Activated T-cell treated with anti-CD3 and anti-CD28 coated beads for 24 hours (primary cell): ENCODE data around the gene FUT7.
A peak's percentile ranks its signal among the peaks of the same experiment; 100 is the strongest.
"Not testable (repeated sequence)": the region's sequence is repeated elsewhere in the genome, so short reads cannot be mapped to it uniquely, and the experiment has no call there.

Experiments
- DNase-seq: peaks from one replicate; pipeline ENCODE4 v3.0.0-alpha.2; 2020; ENCODE audit warnings: low read depth

The FUT7 gene

DNA sequence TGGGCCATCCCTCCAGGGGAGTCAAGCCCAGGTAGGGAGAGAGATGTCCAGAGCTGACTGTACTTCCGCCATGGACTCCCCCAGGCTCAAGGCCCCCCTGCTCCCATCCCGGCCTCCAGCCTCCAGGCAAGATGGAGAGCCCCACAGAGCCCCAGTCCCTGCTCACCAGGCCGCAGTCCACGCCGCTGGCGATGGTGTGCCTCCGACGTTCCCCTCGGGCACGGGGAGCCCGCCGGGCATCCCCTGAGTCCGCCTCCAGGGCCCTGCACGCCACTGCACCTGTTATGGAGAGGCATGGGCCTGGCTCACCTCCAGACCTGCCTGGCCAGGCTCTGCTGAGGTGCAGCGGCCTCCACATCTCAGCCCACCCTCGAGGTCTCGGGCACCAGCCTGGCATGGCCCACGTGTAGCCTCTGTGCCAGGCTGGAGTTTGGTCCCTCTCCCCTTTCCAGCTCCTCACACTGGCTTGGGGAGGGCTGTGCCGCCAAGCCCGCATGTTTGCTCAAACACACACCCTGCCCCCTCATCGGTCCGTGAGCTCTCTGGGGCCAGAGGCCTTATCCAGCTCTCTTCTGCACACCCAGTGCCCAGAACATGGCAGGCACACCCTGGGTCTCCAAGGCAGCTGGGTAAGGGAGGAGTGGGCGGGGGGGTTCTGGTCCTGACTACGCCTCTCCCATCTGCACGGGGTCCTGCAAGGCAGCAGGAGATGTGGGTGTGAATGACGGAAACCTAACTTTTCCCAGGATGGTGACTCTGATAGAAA is 34.4 kb upstream of the FUT7 start:
- DNase-seq = no peak

- DNase-seq = no peak
Measured at GRCh38 chr9:137065336-137065967, 33.6 kb upstream of the FUT7 start.

GRCh38 chr9:137064880-137065164 is 32.9 kb upstream of the FUT7 start:
- no peak for DNase-seq

- peak; percentile 40 for DNase-seq
Measured at GRCh38 chr9:137064027-137064879, 32.4 kb upstream of the FUT7 start.

DNA sequence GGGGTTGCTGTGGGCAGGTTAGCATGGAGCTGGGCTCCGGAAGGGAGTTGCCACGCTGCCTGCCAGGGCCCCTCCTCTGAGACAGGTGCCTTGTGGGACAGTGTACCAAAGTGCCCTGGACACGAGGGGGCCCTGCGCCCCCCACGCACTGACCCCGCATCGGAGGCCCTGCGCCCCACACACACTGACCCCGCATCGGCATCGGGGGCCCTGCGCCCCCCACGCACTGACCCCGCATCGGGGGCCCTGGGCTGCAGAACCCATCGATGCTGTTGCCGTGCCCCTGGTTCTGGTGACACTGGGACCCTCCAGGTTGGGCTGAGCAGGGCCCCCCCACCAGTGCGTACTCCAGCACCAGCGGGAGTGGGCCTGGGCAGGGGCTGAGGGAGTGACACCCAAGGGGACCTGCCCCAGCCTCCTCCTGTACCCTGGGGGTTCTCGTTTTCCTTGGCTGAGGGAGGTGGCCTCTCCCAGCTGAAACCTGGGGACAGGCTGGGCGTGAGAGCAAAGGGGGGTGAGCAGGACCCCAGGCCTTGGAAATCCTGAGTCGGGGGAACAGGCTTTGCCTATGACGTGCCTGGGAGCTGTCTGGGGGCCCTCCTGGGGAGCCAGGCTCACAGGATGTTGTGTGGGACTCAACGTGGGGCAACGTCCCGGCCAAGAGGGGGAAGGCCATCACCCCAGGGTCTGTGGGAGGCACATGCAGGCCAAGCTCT is 31.6 kb upstream of the FUT7 start:
- no peak for DNase-seq

DNA sequence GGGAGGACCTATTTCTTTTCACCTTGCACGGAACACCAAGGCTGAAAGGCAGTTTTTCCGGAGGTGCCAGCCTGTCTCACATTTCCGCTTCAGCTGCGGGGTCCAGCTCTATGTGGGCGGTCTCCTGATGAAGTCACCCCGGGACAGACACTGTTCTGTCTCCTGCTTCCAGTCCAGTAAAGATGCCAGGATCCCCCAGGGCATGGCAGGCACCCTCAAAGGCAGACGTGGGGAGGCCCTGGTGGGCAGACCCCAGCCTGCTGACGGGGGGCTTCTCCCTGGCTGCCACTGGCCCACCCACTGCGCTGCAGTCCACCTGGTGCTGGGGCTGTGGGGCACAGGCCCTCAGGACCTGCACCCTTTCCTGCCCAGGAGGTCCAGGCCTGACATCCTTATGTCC is 30.9 kb upstream of the FUT7 start:
- not testable (repeated sequence) for DNase-seq

GRCh38 chr9:137062384-137062783 is 30.5 kb upstream of the FUT7 start:
- no peak for DNase-seq

DNA sequence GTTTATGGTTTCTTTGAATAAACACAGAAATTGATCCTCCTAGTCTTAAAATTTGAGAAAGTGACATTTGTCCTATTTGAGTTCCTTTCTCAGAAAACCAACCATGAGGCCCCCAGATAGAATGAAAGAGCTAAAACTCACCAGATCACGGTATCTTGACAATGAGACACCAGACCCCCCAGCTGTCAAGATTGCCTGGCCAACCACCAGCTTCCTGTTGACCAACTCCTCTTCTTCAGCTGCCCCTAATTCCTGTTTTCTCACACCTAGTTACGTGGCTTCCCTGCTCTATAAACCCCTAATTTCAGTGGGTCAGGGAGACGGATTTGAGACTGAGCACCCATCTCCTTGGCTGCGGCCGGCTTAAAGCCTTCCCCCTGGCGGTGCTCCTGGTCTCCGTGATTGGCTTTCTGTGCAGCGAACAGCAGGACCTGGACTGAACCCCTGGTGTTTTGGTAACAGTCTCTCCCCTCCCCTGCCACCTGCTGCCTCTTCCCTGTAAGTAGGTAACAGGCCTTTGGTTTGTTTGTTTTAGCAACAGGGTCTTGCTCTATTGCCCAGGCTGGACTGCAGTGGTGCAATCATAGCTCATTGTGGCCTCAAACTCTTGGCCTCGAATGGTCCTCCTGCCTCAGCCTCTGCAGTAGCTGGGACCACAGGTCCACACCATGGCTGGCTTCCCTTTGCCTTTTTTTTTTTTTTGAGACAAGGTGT is 26.8 kb upstream of the FUT7 start:
- DNase-seq = no peak

GRCh38 chr9:137057545-137057944 is 25.7 kb upstream of the FUT7 start:
- no peak for DNase-seq

DNA sequence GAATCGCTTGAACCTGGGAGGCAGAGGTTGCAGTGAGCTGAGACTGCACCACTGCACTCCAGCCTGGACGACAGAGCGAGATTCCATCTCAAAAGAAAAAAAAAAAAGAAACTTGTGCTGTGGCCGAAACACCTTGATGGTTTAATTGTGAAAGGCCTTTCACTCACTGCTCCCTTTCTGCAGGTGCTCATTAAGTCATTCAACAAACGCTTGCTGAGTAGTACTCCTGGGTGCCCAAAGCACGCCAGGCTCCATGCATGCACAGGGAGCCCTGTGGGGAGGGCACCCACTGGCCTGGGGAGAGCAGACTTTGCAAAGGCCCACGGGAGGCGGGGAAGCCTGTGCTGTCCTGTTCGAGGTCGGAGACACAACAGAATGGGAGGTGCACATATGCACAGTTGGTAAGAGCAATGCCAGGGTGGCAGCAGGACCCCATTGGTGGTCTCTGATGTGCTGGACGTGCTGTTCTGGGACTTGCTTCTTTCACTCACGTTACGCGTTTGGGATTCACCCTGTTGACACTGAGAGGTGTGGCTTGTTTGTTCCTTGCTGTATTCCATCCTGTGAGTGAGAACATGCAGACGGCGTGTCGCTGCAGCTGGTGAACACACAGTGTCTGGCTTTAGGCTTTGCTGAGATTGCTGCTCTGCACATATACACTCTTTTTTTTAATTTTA is 25.0 kb upstream of the FUT7 start:
- DNase-seq = no peak

DNA sequence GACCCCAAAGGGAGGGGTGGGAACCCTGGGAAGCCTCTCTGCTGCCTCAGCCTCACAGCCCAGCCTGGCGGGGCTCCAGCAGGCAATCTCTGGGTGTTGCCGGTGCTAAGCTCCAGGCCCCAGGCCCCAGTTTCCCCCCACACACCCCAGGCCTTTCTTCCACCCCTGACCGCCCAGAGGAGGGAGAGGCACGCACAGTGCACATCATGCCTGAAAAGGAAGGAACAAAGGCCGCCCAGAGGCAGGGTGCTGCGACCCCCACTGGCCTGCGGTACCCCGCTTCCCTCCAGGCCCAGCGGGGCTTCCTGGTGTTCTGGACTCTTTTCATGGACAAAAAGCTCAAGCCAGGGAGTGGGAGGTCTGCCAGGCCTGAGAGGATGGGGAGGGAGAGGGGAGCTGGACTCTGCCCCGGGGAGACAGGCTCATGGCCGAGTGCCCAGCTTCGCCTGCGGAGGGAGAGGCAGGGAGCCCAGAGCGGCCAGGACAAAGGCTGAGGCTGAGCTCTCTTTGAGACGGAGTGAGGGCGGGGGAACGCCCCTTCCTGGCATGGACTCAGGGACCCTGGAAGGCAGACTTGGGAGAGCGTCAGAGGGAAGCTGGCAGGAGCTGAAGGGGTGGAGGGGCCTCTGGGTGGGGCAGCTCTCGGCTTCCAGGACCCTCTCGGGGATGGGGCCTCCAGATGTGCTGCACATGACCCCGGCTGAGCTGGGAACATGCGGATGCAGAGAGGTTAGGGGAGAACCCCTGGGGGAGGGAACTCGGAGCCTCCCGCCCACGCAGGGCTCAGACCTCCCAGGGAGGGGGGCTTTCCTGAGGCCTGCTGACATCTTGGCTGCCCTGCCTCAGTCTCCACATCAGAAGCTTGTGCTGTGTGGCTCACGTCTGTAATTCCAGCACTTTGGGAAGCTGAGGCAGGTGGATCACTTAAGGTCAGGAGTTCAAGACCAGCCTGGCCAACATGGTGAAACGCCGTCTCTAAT is 23.8 kb upstream of the FUT7 start:
- no peak for DNase-seq

- DNase-seq = no peak
Measured at GRCh38 chr9:137054932-137055384, 23.1 kb upstream of the FUT7 start.

DNA sequence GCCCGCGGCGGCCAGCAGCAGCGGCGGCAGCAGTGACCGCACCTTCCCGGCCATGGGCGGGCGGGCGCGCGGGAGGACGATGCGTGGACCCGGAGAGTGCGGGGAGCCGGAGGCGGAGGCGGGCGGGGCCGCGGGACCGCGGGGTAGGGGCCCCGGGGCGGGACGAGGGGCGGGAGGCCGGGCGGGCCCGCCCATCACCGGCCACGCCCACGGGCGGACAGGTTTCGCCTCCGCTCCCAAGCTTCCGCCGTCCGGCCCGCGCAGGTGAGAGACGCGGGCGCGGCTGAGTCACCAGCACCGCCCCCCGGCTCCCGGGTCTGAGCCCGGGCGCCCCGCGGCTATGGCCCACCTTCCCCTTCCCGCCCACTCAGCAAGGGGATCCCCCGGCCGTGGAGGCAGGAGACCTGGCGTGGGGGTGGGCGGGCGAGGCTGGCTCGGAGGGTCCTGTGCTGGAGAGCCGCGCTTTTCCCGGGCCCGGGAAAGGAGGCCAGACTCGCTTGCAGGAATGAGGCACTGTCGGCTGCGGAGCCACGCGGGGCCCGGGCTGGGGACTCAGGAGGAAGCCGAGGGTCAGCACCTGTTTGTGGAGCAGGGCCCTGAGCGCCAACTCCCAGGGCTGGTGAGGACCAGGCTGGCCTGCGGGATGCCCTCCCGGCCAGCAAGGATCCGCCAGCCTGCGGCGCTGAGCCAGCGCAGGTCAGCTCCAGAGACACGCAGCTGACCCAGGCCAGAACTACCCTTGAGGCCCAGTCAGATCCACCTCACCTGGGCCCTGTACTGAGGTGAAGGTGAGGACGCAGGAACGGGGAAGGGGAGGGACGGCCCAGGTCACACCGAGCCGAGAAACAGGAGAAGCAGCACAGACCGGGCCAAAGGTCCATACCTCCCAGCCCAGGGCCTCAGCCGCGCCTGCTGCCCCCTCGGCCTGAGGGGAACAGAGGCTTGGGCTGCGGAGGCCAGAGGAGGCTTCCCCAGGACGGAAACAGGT is 22.4 kb upstream of the FUT7 start, which contains the start of gene ENTPD2:
Gene ENTPD2, minus strand, starts transcription at position 118 of the 988 bp plus-strand sequence. Its CDS starts 64 bp downstream, at position 54.
- DNase-seq = no peak

- no peak for DNase-seq
Measured at GRCh38 chr9:137052998-137053943, 21.4 kb upstream of the FUT7 start.

GRCh38 chr9:137052293-137052692 is 20.4 kb upstream of the FUT7 start:
- DNase-seq = no peak

GRCh38 chr9:137051145-137051724 is 19.3 kb upstream of the FUT7 start:
- no peak for DNase-seq

- DNase-seq = no peak
Measured at GRCh38 chr9:137050570-137050969, 18.7 kb upstream of the FUT7 start.
